ENCODE results near the gene PPP1R8.
A peak's percentile ranks its signal among the peaks of the same experiment; 100 is the strongest.

The PPP1R8 gene

DNA sequence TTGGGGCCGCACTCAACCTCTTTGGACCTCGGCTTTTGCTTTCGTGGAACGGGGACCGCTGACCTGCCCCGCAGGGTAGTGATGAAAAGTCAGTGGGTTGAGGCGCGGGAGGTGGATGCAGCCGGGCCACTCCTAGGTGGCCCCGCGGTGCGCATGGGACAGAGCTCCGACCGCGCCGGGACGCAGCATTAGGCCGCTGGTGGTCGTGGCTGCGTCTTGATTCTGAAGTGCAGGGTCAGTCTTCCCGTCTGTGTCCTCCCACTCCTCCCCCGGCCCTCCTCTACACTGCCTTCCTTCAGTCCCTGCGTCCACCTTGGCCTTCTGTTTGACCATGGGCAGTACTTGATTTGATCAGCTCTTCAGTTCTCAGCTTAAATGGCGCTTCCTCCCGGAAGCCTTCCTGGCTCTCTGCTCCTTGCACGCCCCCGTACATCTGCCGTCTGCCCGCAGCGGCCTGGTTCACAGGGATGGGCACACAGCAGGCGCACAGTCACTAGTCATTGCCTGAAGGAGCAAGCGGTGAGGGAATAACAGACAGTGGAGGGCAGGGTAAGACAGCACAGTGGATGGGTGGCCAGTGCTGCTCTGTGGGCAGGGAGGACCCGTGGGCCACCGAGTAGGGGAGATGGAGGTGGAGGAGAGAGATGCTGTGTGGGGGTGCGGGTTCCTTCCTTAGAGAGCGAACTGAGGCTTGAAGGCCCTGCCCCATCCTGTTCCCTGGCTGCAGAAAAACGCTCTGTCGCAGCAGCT is 42.4 kb downstream of the PPP1R8 start:
- no peak for DNase-seq

DNA sequence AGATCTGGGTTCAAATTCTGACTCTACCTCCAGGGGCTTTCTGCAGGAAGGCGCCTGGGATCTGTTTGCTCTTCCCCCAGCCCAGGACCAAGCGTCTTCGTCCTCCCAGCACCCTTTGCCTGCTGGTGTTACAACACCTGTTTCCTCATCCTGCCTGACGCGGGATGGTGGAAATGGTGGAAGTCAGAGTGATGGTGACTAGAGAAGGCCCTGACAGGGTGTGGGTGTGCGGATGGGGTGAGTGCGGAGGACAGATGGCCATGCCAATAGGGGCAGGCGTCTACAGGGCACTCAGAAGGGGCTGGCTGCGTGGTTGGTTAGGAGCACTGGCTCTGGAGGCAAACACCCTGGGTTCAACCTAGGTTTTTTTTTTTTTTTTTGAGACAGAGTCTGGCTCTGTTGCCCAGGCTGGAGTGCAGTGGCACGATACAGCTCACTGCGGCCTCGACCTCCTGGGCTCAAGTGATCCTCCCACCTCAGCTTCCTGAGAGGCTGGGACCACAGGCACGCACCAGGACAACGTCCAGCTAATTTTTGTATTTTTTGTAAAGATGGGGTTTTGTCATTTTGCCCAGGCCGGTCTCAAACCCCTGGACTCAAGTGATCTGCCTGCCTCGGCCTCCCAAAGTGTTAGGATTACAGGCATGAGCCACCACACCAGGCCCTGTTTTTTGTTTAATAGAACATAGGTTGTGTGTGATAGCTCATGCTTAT is 43.2 kb downstream of the PPP1R8 start:
- DNase-seq: peak; percentile 69

DNA sequence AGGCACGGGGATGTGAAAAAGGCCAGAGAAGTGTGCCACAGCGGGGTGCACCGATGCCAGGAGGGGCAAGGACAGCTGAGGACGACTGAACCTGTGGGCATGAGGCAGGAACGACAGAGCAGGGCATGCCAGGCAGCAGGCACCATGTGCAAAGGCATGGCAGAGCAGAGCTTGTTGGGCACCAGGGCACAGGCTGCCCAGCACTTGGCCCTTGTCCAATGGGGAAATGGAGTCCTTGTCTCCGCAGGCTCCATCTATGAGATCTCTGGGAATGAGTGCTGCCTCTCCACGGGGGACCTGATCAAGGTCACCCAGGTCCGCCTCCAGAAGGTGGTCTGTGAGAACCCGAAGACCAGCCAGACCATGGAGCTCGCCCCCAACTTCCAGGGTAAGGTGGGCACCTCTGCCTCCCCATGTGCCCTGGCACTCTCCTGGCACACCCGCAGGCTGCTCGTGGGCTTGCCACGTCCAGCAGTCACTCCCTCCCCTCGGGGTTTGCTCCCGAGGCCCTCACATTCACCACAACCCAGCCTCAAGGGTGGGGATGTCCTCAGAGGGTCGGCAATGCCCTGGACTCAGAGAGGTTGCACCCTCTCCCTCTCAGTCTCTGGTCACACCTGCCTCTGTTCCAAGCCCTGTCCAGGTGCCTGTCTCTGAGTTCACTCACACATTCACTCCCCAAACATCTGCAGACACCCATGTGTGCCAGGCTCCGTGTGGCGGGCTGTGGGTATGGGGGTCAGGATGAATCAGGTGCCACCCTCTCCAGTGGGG is 45.9 kb downstream of the PPP1R8 start:
- no peak for DNase-seq

DNA sequence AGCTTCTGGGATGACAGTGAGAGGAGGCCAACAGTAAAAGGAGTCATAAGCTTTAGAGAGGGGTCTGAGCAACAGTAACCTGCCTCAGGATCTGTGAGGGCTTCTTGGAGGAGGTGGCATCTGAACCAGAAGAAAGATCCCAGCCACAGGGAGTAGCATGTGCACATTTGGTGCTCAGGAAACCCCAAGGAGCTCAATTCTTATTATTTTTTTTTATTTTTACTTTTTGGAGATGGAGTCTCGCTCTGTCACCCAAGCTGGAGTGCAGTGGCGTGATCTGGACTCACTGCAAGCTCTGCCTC is 46.5 kb downstream of the PPP1R8 start:
- no peak for DNase-seq

DNA sequence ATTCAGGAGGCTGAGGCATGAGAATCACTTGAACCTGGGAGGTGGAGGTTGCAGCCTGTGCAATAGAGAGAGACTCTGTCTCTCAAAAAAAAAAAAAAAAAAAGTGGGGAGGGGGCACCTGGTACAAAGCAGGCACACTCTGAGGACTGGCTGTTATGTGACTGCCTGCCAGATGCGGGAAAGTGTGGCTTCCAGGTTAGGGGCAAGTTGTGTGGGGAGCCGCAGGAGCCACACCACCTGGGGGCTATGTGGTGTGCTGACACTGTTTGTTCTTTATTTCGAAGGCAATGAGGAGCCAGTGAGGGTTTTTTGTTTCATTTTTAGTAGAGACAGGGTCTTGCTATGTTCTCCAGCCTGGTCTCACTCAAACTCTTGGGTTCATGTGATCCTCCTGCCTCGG is 47.5 kb downstream of the PPP1R8 start:
- DNase-seq: no peak

DNA sequence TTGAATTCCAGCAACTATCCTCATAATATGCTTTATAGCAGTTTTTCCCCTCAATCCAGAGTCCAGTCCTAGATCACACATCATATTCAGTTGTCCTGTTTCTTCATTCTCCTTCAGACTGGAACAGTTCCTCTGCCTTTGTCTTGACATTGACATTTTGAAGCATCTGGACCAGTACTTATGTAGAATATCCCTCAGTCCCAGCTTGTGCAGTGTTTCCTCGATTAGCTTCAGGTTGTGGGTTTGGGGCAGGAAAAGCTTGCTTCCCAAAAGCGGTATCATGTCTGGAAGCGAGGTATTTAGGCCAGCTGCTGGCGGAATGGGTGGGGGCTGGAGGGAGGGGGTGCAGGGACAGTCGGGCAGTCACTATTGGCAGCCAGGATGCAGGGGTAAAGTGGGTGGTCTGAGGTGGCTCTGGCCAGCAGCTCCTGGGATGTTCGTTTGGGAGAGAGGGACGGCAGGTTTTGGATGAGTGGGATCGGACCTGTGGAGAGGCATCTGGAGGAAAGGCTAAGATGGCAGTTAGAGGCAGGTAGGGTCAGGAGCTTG is 48.3 kb downstream of the PPP1R8 start:
- DNase-seq: no peak

DNA sequence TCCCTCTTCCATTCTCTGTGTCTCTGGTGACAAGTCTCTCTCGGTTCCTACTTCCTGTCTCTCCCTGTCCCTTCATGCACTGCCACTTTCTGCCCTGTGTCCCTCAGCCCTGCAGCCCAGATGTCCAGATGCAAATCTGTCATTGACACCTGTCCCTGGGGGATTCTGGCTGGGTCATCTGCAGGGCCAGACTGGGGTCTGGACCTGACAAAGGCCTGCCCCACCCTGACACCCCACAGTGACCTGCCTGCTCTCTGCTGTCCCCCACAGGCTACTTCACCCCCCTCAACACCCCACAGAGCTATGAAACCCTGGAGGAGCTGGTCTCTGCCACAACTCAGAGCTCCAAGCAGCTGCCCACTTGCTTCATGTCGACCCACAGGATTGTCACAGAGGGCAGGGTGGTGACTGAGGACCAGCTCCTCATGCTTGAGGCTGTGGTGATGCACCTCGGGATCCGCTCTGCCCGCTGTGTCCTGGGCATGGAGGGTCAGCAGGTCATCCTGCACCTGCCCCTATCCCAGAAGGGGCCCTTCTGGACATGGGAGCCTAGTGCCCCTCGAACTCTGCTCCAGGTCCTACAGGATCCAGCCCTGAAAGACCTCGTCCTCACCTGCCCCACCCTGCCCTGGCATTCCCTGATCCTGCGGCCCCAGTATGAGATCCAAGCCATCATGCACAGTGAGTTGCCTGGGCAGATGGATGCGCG is 48.9 kb downstream of the PPP1R8 start:
- no peak for DNase-seq

DNA sequence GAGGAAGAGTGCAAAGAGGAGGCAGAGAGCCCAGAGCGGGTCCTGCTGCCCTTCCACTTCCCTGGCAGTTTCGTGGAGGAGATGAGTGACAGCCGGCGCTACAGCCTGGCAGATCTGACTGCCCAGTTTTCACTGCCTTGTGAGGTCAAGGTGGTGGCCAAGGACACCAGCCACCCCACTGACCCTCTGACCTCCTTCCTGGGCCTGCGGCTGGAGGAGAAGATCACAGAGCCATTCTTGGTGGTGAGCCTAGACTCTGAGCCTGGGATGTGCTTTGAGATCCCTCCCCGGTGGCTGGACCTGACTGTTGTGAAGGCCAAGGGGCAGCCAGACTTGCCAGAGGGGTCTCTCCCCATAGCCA is 51.9 kb downstream of the PPP1R8 start:
- DNase-seq: no peak

DNA sequence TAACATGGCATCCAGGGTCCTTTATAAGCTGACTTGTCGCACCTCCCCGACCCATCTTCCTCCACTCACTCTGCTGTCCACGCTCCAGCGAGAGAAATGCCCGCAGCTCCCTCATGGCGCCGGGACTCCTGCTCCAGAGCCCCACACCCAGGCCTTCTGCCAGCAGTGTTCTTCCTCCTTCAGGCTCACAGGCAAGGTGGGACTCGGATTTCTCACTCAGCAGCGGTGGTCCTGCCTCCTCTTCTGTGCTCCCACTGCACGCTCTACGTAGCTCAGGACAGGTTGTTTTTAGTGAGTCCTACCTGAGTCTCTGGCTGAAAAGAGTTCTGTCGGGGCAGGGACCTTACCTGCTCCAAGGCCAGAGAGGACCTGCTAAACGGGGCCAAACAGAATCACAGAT is 53.0 kb downstream of the PPP1R8 start:
- DNase-seq: no peak

DNA sequence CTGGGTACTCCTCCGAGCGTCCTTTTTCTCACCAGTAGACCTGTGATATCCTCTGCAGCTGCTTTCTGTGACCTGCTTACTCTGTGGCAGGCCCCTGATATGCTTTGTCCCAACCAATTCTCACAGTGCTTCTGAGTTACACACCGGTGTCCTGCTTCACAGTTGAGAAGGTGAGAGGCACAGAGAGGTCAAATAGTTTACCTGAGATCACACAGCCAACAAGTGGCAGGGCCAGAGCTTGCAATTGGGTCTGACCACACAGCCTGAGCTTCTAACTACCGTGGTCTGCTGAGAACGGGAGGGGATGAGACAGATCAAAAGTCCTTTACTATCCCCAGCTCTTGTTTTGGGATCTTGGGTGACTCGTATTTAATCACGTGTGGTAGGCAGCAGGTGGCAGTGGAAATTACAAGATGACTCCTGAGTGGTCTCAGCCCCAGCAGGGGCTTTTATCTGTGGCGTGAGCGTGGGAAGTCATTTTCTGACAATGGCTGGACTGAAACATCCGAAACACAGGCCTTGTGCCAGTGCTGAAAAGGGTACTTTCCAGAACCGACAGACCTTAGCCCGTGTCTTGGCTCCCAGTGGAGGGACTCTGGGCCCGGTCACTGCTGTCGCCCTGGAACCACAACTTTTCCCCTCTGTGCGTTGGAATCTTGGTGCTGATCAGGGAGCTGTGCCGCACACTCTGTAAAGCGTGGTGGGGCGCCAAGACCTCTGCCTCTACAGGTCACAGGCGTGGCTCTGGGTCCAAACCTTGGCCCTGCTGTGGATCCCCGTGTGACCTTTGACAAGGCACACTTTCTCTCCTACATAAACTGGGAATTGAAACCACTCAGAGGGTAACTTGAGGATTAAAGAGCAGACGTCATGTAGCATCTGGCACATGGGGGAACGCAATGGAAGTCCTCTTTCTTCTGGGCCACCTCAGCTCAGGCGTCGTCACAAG is 53.7 kb downstream of the PPP1R8 start:
- peak; percentile 35 for DNase-seq

DNA sequence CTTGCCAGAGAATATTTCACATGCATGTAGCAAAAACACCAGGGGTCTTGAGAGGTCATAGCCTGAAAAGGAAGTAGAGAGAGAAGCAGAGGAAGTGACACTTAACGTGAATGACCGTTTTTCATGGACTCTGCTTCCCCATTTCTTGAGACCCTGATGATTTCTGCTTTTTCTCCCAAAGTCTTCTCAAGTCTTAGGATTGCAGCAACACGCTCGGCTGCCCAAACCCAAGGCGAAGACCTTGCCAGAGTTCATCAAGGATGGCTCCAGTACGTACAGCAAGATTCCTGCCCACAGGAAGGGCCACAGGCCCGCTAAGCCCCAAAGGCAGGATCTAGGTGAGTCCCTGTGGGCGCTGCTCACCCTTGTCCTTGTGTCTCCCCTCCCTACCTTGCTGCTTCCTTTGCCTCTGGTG is 54.5 kb downstream of the PPP1R8 start:
- peak; percentile 34 for DNase-seq

DNA sequence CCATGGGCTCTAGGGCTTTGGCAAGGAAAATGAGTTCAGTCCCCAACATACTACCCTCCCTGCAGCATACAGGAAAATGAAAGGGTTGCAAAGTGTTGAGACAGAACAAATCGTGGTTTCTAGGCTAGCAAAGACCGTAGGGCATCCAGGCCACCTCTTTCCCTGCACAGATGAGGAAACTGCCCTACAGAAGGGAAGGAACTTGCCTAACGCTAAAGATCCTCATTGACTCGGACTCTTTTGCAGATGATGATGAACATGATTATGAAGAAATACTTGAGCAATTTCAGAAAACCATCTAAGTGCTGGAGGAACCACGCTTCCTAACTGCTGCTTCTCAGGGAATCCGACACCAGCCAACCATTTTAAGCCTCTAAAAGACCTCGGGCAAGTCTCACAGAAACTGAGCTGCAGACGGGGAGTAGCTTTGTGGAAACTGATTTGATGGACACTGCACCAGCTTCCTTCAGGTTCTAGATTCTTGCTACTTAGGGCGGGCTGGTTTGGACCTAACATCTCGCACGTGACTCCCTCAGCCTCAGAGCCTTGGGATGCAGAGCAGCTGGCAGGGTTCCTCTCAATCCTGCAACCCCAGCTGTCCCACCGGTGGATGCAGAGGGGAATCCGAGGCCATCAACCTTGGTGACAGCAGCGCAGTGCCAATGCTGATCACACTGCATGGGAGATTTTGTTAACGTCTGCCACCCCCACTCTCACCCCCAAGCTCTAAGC is 55.2 kb downstream of the PPP1R8 start:
- DNase-seq: peak; percentile 40

DNA sequence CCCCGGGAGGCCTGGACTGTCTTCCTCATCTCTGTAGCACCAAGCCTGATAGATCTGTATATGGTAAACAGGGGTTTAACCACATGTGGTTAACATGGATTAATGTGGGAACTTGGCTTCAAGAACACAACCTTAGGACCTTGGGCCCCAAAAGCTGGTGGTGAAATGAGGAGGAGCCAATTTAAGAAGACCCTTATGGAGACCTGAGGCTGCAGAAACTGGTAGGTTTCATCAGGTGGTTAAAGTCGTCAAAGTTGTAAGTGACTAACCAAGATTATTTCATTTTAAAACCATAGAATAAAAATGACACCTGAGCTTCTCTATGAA is 55.7 kb downstream of the PPP1R8 start:
- DNase-seq: no peak

DNA sequence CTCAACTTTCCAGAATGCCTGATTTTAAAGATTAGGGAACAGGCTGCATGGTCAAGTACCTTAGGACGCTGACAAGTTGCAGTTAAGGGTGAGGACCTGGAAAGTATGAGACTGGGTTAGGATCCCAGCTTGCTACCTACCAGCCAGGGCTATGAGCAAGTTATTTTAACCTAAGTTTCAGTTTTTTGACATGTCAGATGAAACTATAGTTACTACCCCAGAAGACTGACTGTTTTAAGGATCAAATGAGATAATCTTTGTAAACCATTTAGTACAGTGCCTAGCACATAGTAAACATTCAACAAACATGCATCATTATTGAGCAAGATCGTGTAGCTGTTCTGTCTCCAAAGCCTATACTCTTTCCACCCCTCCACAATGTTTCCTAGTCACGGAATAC is 56.2 kb downstream of the PPP1R8 start:
- DNase-seq: no peak

DNA sequence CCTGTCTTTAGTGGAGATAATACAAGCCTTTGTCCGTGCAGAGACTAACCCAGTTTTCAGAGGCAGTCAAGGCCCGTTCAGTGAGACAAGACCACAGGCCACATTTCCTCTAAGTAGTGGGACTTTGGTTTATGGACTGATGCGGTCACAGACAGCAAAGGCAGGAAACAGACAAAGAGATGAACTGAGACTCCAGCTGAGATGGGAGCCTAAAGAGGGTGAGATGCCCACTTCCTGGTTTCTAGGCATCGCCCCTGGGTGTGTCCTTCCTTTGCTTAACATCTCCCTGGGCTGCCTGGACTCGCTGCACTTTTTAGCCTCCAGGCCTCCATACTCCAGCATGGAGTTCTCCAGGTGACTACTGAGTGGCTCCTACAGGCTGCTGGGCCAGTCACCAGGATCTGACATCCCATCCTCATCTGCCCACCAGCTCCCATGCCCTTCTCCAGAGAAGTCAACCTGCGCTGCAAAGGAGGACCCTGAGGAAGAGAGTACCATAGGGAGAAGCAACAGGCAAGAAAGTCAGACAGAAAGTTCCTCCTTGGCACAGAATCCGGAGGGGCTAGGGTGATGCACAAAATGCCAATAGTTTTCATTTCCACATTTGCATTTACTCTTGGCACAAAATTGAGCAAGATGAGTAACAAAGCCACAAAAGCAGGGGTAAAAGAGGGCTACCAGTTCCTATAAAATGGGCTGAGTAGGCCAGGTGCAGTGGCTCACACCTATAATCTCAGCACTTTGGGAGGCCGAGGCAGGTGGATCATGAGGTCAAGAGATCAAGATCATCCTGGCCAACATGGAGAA is 56.8 kb downstream of the PPP1R8 start:
- peak; percentile 60 for DNase-seq

DNA sequence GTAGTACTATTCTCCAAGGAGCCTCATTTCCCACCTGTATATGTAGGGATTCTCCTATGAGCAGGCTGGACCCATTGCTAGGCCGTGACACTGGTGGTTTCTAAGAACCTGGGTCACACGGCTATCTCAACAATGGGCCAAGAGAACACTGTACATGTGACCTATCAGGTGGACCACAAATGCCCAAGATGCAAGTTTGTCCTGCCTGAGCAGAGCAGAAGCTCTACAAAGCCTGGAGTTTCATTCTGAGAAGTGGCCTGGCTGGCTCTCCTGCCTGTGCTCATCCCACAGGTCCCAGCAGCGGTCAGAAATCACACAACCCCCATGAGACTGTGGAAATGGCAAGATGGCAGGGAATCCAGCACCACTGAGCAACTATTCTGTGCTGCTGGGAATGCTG is 58.9 kb downstream of the PPP1R8 start:
- no peak for DNase-seq

DNA sequence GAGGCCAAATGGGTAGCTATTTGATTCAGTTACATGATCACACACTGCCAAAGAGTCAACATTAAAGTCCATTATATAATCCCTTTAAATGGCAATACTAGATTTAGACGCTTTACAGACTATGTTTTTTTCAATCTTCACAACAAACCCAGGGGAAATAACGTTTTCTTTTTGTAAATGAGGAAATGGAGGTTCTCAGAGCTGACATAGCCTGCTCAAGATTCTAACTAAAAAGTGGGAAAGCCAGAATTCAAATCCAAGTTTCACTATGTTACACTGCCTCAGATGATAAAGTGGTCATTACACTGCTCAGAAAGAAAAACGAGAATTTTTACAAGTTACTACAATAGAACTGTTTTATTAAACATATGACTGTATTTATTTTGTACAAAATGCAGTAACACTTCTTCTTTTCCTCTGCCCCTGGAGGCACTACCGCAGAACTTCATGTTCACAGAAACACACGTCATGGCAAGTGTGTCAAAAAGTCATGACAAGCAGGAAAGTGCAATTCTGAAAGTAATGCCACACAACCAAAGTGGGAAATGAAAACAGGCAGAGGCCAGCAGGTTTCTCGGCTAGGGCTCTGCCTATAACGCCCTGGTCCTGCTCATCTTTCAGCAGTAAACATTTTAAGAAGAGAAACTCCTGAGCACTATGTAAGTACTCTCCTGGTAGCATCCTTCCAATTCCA is 60.8 kb downstream of the PPP1R8 start:
- DNase-seq: peak; percentile 70

DNA sequence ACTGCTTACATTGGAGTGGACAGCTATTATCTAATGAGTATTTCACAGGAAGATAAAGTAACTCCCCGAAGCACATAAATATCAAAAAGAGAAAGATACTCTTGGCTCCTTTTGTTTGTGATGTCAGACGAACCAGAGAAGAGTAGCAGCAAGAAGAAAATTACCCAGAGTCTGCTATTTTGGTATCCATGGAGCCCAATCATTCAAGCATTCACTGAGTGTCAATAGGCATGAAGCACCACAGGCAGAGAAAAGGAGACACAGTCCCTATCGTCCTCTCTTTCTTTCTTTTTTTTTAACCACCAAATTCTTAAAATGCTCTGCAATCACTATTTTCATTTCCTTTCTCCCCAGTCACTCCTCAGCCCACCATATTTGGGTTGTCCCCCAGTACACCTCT is 63.9 kb downstream of the PPP1R8 start:
- no peak for DNase-seq
